ENCODE measurements around the gene FAM168A. TPM values are rescaled to one million over a fixed set of nuclear protein-coding genes. Genes with fewer than 3 reads are reported as not detected.
A peak's percentile ranks its signal among the peaks of the same experiment; 100 is the strongest.

The FAM168A gene
- total RNA-seq, 4 donors from 2014 or later: 10.7 to 28.1 (median 20.5) TPM

DNA sequence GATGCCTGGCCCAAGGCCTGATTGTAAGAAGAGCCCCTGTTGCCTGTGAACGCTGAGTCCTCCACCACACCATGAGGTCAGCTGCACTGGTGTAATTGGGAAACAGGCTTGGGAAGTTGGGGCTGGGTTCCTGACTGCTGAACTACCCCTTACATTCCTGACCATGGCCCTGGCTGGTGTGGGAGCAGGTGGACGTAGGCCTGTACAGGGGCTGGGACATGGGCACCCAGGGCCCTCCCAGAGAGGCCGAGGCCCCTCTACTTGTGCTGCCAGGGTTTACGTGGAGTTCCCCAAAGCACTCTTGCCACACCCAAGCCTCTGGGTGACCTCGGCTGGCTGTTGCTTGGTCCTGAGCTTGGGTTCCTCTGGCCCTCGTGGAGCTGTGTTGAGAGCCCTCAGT is 216.3 kb downstream of the FAM168A start:
- no peak for DNase-seq (ENCODE audit: low spot score in 2 of 2)
- H3K4me3 ChIP-seq (ENCODE audit: low read depth, poor library complexity, severe bottlenecking): no peak overlapping the region

DNA sequence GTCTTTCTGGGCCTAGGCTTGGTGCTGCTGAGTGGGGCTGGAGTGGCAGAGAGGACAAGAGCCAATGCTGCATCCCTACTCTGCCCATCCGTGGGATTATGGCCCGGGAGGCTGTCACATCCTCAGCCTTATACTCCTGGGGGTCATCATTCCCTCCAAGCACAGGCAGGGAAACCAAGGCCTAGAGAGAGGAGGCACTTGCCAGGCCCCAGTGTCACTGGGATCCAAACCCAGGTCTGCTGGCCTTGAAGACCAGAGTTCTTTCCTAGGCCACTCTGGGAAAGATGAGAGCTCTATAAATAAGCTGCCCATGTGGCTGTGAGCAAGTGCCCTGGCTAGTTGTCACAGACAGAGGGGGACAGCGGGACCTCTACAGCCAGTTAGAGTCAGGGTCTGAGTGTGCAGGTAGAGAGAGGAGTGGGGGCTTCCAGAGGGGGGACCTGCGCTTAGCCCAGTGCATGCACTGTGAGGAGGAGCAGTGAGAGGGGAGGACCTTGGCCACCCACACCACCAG is 217.0 kb downstream of the FAM168A start:
- 92 to 98% methylated on average over 4 of the region's 4 CpGs for WGBS, 2 donors
- no peak for DNase-seq (ENCODE audit: low spot score in 2 of 2)
- TF ChIP-seq POLR2A (IDR thresholded peaks at IDR 0.05): no peak
- TF ChIP-seq, protein P1, sequence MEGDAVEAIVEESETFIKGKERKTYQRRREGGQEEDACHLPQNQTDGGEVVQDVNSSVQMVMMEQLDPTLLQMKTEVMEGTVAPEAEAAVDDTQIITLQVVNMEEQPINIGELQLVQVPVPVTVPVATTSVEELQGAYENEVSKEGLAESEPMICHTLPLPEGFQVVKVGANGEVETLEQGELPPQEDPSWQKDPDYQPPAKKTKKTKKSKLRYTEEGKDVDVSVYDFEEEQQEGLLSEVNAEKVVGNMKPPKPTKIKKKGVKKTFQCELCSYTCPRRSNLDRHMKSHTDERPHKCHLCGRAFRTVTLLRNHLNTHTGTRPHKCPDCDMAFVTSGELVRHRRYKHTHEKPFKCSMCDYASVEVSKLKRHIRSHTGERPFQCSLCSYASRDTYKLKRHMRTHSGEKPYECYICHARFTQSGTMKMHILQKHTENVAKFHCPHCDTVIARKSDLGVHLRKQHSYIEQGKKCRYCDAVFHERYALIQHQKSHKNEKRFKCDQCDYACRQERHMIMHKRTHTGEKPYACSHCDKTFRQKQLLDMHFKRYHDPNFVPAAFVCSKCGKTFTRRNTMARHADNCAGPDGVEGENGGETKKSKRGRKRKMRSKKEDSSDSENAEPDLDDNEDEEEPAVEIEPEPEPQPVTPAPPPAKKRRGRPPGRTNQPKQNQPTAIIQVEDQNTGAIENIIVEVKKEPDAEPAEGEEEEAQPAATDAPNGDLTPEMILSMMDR (IDR thresholded peaks at IDR 0.05): no peak
- no peak overlapping the region for H3K4me3 ChIP-seq (ENCODE audit: low read depth, poor library complexity, severe bottlenecking)
- intact Hi-C loops (cut with DNase I; ENCODE audit: low total_unique reads): loop anchor here (10.0 kb wide), 1 partner anchor 76 kb away; the partner anchor contains the start of gene ARHGEF17

More for the DNA sequence above, 216.3 kb downstream of the FAM168A start:
- TF ChIP-seq, protein P1 (IDR thresholded peaks at IDR 0.05): no peak
- TF ChIP-seq POLR2A (IDR thresholded peaks at IDR 0.05): no peak
- WGBS, 2 donors: 59 to 86% methylated on average over 2 to 5 of the region's 6 CpGs
- intact Hi-C loops (cut with DNase I; ENCODE audit: low total_unique reads): loop anchor here (10.0 kb wide), 1 partner anchor 77 kb away; the partner anchor contains the start of gene ARHGEF17

DNA sequence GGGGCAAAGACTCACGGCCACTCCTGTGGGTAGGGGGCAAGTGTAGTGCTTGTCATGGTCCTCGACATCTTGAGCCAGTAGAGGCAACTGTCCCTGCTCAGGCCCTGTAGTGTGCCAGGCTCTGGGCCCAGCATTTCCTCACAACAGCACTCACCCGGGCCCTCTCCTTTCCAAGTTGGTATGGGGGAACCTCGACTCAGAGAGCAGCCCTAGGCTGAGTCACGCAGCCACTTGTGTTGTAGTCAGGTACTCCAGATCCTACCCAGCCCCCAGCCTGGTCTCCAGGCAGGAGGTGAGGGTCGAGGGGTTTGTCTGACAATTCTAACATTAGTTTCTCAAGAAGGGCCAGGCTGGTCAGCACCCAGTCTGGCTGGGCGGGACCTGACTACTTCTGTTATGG is 217.6 kb downstream of the FAM168A start:
- WGBS, 2 donors: 88 to 94% methylated on average over 6 to 7 of the region's 7 CpGs
- no peak for DNase-seq (ENCODE audit: low spot score in 2 of 2)
- intact Hi-C loops (cut with DNase I; ENCODE audit: low total_unique reads): loop anchor here (10.0 kb wide), 1 partner anchor 76 kb away; the partner anchor contains the start of gene ARHGEF17
- no peak overlapping the region for H3K4me3 ChIP-seq (ENCODE audit: low read depth, poor library complexity, severe bottlenecking)
- TF ChIP-seq POLR2A (IDR thresholded peaks at IDR 0.05): no peak
- TF ChIP-seq, protein P1 (IDR thresholded peaks at IDR 0.05): no peak

DNA sequence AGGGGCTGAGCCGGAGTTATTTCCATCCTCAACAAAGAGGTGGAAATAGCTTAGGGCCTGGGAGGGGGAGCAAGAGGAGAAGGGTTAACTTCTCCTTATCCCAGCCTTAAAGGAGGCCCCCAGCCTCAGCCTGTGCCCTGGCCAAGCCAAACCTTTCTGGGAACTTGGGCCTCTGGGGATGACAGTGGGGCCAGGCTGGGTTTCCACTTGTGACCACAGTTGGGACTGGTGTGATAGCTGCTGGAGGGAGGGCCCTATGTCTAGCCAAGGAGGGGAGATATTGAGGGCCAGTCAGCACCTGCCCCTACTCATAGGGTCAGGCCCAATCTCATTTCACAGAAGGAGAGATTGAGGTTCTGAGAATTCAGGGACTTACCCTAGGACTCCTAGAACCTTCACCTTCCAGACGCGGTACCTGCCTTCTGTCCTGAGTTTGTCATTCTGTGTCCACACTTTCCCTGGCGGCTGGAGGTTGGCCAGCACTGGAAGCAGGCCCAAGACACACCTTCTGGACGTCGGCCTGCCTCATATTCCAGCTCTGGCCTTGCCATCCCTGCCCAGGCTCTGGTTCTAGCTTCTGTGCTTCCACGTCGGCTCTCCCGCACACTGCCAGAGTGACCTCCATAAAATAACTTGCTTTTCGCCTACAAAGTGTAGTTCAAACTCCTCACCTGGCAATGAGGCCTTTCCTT is 218.6 kb downstream of the FAM168A start:
- 80 to 86% methylated on average over 10 of the region's 10 CpGs for WGBS, 2 donors
- DNase-seq (ENCODE audit: low spot score in 2 of 2): no peak
- intact Hi-C loops (cut with DNase I; ENCODE audit: low total_unique reads): no loop called here
- TF ChIP-seq, protein P1 (IDR thresholded peaks at IDR 0.05): no peak
- TF ChIP-seq POLR2A (IDR thresholded peaks at IDR 0.05): no peak
- no peak overlapping the region for H3K4me3 ChIP-seq (ENCODE audit: low read depth, poor library complexity, severe bottlenecking)

DNA sequence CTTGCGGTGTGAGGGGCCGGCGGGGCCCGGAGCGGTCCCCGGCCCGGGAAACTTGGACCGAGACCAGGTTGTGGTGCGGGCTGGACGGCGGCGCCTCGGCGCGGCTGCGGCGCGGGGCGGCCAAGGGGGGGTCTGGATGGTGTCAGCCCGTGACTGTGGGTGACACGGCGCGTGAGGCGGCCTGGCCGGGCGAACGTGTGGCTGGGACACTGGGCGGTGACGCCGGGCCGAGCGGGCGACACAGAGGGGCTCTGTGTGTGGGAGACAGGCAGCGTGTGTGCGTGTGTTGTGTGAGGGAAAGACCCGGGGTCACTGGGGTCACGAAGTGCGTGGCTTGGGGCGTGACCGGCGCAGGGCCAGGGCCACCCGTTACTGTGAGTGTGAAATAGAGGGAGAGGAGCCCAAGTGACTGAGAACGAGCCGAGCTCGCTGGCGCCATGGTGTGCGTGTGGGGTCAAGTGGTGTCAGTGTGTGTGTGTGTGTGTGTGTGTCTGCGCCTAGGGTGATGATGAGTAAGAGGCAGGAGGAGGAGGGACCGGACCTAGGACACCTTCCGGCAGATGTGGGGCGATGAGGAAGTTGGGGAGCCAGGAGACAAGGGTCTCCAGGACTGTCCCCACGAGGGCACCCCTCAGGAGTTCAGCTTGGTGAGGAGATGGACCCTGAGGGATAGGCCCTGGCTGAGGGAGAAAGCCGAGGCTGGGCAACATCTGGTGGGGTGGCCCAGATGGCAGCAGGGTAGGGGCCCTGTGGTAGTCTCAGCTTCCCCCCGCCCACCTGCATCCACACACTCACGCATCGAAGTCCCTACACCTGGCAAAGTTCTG is 220.9 kb downstream of the FAM168A start:
- TF ChIP-seq, protein P1 (IDR thresholded peaks at IDR 0.05): peak in 1 of 3 donors; percentile 27
- no peak for TF ChIP-seq POLR2A (IDR thresholded peaks at IDR 0.05)
- no peak for DNase-seq (ENCODE audit: low spot score in 2 of 2)
- intact Hi-C loops (cut with DNase I; ENCODE audit: low total_unique reads): no loop called here
- H3K4me3 ChIP-seq (ENCODE audit: low read depth, poor library complexity, severe bottlenecking): peak overlapping the region; percentile 54
- 10 to 12% methylated on average over 30 to 33 of the region's 56 CpGs for WGBS, 2 donors

Data from lower leg skin (tissue), 4 donors.